ENCODE results near the gene EVL.

DNA sequence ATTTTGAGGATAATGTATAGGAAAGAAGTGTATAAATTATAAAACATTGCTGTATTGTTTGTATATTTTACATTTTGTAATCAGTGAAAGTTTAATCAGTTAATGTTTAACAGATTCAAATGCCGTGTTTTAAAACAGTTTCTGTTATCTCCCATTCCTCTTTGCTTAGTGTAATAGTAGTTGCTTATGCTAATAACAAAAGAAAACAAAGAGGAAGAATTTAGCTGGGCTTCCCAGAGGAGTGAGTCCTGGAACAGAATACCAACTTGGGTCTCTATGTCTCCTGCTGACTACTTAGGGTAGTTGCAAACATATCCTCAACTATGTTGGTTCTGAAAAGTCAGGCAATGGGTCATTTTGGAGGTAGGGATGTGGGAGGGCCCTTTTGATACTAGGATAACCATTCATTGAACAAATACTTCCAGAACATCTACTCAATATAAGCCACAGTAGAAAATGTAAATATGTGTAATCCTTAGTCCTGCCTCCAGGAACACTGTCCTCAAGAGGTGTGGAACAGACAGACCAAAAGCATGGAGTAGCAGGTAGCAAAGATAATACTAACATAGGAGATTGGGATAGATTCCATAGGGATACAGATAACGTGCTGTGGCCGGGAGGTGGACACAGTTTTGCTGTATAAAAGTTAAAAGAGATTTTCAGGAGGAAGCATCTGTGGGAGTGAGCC is 36.1 kb upstream of the EVL start:
- TF ChIP-seq POLR2A (IDR thresholded peaks at IDR 0.05; ENCODE audit: low read depth, low read length) (no peak), PAX5 (IDR thresholded peaks at IDR 0.05; ENCODE audit: insufficient read depth, low read length, severe bottlenecking) (no peak), POLR2AphosphoS5 (IDR thresholded peaks at IDR 0.05; ENCODE audit: low read depth, low read length) (no peak), TAF1 (IDR thresholded peaks at IDR 0.05; ENCODE audit: low read depth, low read length) (no peak), POU2F2 (IDR thresholded peaks at IDR 0.05; ENCODE audit: low read depth, low read length) (no peak)

All from GM12891 (cell line).